ENCODE data around the gene ARHGAP22.

The ARHGAP22 gene

GRCh38 chr10:48514255-48514654 is 90.6 kb downstream of the ARHGAP22 start:
- no peak for DNase-seq (ENCODE audit: low read depth, low spot score)

GRCh38 chr10:48512861-48513260 is 92.0 kb downstream of the ARHGAP22 start:
- no peak for DNase-seq (ENCODE audit: low read depth, low spot score)

- no peak for DNase-seq (ENCODE audit: low read depth, low spot score)
These were observed 93.0 kb downstream of the ARHGAP22 start for GRCh38 chr10:48511875-48512231.

- no peak for DNase-seq (ENCODE audit: low read depth, low spot score)
These were observed 93.6 kb downstream of the ARHGAP22 start for GRCh38 chr10:48511066-48511874.

- no peak for DNase-seq (ENCODE audit: low read depth, low spot score)
These were observed 94.7 kb downstream of the ARHGAP22 start for GRCh38 chr10:48509974-48510692.

GRCh38 chr10:48508791-48509772 is 95.8 kb downstream of the ARHGAP22 start:
- DNase-seq (ENCODE audit: low read depth, low spot score) = no peak

- no peak for DNase-seq (ENCODE audit: low read depth, low spot score)
These were observed 96.7 kb downstream of the ARHGAP22 start for GRCh38 chr10:48507933-48508790.

- no peak for DNase-seq (ENCODE audit: low read depth, low spot score)
These were observed 97.4 kb downstream of the ARHGAP22 start for GRCh38 chr10:48507494-48507893.

- no peak for DNase-seq (ENCODE audit: low read depth, low spot score)
These were observed 98.5 kb downstream of the ARHGAP22 start for GRCh38 chr10:48506147-48506917.

GRCh38 chr10:48505394-48506112 is 99.3 kb downstream of the ARHGAP22 start:
- DNase-seq (ENCODE audit: low read depth, low spot score) = no peak

GRCh38 chr10:48504141-48504885 is 100.6 kb downstream of the ARHGAP22 start:
- no peak for DNase-seq (ENCODE audit: low read depth, low spot score)

- no peak for DNase-seq (ENCODE audit: low read depth, low spot score)
These were observed 101.5 kb downstream of the ARHGAP22 start for GRCh38 chr10:48503293-48503911.

- no peak for DNase-seq (ENCODE audit: low read depth, low spot score)
These were observed 102.1 kb downstream of the ARHGAP22 start for GRCh38 chr10:48502791-48503190.

GRCh38 chr10:48501787-48502771 is 102.8 kb downstream of the ARHGAP22 start:
- DNase-seq (ENCODE audit: low read depth, low spot score) = no peak

- DNase-seq (ENCODE audit: low read depth, low spot score) = no peak
These were observed 103.6 kb downstream of the ARHGAP22 start for GRCh38 chr10:48501226-48501625.

GRCh38 chr10:48500771-48501170 is 104.1 kb downstream of the ARHGAP22 start:
- no peak for DNase-seq (ENCODE audit: low read depth, low spot score)

GRCh38 chr10:48498940-48499510 is 105.8 kb downstream of the ARHGAP22 start:
- DNase-seq (ENCODE audit: low read depth, low spot score) = no peak

All from iPS DF 19.7 (cell line).